ENCODE results near the gene STUM.

STUM gene

GRCh38 chr1:226647719-226648118, 99.2 kb downstream of the STUM start:
- in situ Hi-C loops (cut with MboI; ENCODE audit: low sequenced_read_pairs) = no loop called here

DNA sequence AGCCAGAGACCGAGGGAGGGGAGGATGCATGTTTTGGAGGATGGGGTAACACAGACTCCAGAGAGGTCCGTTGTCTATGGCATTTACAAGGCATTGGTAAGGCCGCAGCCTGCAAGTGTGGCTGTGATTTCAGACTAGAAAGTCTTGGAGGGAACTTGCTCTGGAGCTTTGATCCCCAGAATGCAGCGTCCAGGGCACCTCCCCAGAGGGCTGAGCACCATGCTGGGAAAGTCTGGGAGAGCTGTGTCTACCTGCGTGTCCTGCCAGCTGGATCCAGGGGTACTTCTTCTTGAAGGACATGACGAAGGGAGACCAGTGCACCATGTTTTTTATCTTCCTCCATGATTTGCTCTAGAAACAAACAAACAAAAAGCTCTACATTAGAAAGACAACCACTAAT, 99.9 kb downstream of the STUM start:
- in situ Hi-C loops (cut with MboI; ENCODE audit: low sequenced_read_pairs) = no loop called here

GRCh38 chr1:226649244-226649643, 100.7 kb downstream of the STUM start:
- in situ Hi-C loops (cut with MboI; ENCODE audit: low sequenced_read_pairs) = no loop called here

- in situ Hi-C loops (cut with MboI; ENCODE audit: low sequenced_read_pairs) = no loop called here
Measured at GRCh38 chr1:226649780-226650179, 101.2 kb downstream of the STUM start.

DNA sequence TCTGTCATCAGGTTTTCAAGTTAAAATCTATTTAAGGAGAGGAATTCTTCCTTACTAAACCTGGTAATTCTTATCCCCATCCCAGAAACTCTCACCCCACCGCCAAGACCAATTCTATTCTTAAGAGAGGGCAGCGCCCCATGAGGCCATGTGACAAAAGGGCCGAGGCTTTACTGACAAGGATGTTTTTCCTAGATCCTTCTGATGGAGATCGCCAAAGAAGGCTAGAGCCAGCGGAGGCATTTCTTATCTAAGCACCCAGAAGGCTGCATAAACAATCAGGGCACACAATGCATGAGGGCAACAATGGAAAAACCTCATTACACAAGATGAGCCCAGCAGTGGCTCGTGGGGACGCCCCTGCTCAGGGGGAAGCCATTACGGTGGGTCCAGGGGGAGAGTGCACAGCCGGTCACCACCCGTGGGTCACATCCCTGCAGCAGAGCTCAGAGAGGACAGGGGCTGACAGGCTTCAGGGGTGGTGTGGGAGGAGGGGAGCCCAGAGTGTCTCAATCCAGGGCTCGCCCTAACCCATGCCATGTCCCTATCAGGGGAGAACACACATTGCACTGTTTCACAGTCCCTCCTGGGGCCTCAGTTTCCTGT, 101.8 kb downstream of the STUM start:
- in situ Hi-C loops (cut with MboI; ENCODE audit: low sequenced_read_pairs) = no loop called here

- in situ Hi-C loops (cut with MboI; ENCODE audit: low sequenced_read_pairs) = no loop called here
Measured at GRCh38 chr1:226651041-226651731, 102.6 kb downstream of the STUM start.

- in situ Hi-C loops (cut with MboI; ENCODE audit: low sequenced_read_pairs) = no loop called here
Measured at GRCh38 chr1:226651732-226652105, 103.2 kb downstream of the STUM start.

- in situ Hi-C loops (cut with MboI; ENCODE audit: low sequenced_read_pairs) = no loop called here
Measured at GRCh38 chr1:226652613-226653012, 104.0 kb downstream of the STUM start.

GRCh38 chr1:226653311-226653921, 104.9 kb downstream of the STUM start:
- in situ Hi-C loops (cut with MboI; ENCODE audit: low sequenced_read_pairs) = no loop called here

DNA sequence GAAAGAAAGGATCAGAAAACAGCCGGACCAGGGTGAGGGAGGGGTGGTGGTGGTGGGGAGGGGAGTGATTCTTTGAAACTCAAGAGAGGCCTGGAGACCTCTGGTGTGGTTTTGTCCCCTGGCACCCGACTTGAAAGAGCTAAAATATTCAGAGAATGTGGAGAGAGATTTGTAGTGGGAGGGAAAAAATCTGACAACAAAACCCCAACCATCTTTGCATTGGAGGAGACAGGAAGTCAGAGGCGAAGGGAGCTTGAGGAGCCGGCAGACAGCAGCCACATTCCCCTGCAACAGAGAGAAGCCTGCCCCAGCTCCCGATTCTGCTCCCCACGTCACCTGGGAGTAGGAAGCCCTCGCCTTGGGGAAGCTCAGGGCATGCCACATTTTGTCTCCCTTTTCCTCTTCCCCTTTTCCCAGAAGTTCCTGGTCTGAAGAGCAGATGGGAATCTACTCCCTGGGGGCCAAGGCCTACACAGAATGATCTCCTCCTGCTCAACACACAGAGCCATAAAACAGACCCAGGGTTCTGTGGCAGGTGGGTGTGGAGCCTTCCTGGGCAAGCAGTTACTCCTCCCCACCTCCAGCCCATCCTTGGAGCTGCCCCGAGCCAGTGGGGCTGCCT, 105.6 kb downstream of the STUM start:
- in situ Hi-C loops (cut with MboI; ENCODE audit: low sequenced_read_pairs) = no loop called here

DNA sequence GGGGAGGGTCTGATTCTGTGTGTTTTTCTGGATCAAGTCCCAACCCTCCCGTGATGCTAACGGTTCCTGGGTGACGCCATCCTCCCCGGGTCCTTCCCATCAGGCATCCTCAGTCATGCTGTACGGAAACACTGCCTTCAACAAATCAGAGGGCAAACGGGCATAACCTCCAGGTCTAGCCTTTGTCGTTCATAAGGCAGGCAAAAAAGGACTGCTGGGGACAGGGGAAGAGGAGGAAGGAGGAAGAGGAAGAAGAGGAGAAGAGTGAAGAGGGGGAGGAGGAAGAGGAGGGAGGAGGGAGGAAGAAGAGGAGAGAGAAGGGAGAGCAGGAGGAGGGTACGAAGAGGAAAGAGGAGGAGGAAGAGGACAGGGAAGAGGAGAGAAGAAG, 106.1 kb downstream of the STUM start:
- in situ Hi-C loops (cut with MboI; ENCODE audit: low sequenced_read_pairs) = no loop called here

GRCh38 chr1:226655251-226656163, 106.9 kb downstream of the STUM start:
- in situ Hi-C loops (cut with MboI; ENCODE audit: low sequenced_read_pairs) = no loop called here

DNA sequence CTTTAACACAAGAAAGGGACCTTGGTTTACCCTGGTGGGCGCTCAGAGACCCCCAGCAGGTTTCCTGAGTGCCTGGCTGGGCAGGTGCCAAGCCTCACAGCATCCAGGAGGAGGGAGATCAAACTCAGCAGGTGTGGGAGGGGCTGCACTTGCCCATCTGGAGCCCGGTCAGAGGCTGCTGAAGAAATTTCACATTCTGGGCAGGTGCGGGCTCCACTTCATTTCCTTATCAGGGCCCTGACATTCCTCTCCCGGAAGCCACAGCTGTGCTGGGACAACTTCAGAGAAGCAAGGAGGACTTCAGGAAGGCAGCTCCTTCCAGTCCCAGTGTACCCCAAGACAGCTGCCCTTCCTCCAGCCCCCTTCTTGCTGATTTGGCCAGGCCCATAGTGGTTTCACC, 107.6 kb downstream of the STUM start:
- in situ Hi-C loops (cut with MboI; ENCODE audit: low sequenced_read_pairs) = no loop called here

GRCh38 chr1:226656601-226657277, 108.2 kb downstream of the STUM start:
- in situ Hi-C loops (cut with MboI; ENCODE audit: low sequenced_read_pairs) = no loop called here

GRCh38 chr1:226657895-226658545, 109.5 kb downstream of the STUM start:
- in situ Hi-C loops (cut with MboI; ENCODE audit: low sequenced_read_pairs) = no loop called here

- in situ Hi-C loops (cut with MboI; ENCODE audit: low sequenced_read_pairs) = no loop called here
Measured at GRCh38 chr1:226658546-226659125, 110.1 kb downstream of the STUM start.

Data from HL-60/S4 treated with retinoic acid at 250 ng/mL for 4 days and 3 days (cell line).